HepG2 (cell line): ENCODE results near the gene STK24. TPM values are rescaled to one million over a fixed set of nuclear protein-coding genes. Genes with fewer than 3 reads are reported as not detected.

Experiments used
- ATAC-seq: fragments of 200-7000 bp; cut with Tn5 transposase; 3 replicates; pipeline ENCODE4 v1.9.1; 2020; ENCODE audit warnings: mild to moderate bottlenecking, moderate library complexity
- BruUV-seq: library from RNA; stranded (reverse); fragments of 400-500 nt; replicated peaks from 2 replicates; lab custom pipeline; 2021; lab: Mats Ljungman, UMichigan
- CTCF ChIA-PET: fragments of 300-600 bp; formaldehyde crosslinking; extraction: SDS; loops from one replicate; lab custom pipeline; 2021; ENCODE audit warnings: low total read pairs, inconsistent platforms, low intra/inter-chr PET ratio; lab: Yijun Ruan, JAX
- POLR2A ChIA-PET: fragments of 350-600 bp; sonication (Branson Sonifier 250); formaldehyde crosslinking; loops from one replicate; lab custom pipeline; 2020; ENCODE audit warnings: antibody characterized with exemption, inconsistent platforms; lab: Yijun Ruan, JAX
- DNase-seq: peaks from one replicate; pipeline ENCODE4 v3.0.0-alpha.2; 2015; ENCODE audit warnings: low spot score
- FAIRE-seq: peaks from 3 replicates; lab custom pipeline; 2011; peaks lifted over from hg19 to GRCh38; lab: Jason Lieb, UNC
- H2AFZ ChIP-seq: one replicate; pipeline ENCODE4 v1.6.1; 2011; ENCODE audit warnings: low read length, inconsistent platforms
- H3K27ac ChIP-seq: fragments of 300-600 bp; 3 replicates; pipeline ENCODE4 v1.8.0; 2011; ENCODE audit warnings: mixed run types, mild to moderate bottlenecking, mixed read lengths, low read length, inconsistent platforms; ENCODE audit not compliant: insufficient read depth; ENCODE audit errors: extremely low read length
- H3K27me3 ChIP-seq, 2 experiments: fragments of 200-600 bp in 1 of 2; 2 replicates in 1 of 2; 3 replicates in 1 of 2; pipeline versions ENCODE4 v1.6.0 to v1.8.0; 2011; ENCODE audit warnings: low read length in 2 of 2, mild to moderate bottlenecking in 2 of 2, moderate library complexity in 2 of 2, inconsistent platforms in 1 of 2; ENCODE audit not compliant: insufficient read depth in 2 of 2, control insufficient read depth in 1 of 2
- H3K36me3 ChIP-seq, 2 experiments: fragments of 200-600 bp in 1 of 2; replicated peaks in 1 of 2; 2 replicates in 1 of 2; 3 replicates in 1 of 2; pipeline versions ENCODE4 v1.5.1 to v1.8.0; 2011; ENCODE audit warnings: low read length in 2 of 2, inconsistent platforms in 1 of 2; ENCODE audit not compliant: insufficient read depth in 2 of 2, control insufficient read depth in 1 of 2
- H3K4me1 ChIP-seq: 2 replicates; pipeline ENCODE4 v1.5.1; 2012; ENCODE audit warnings: low read length, inconsistent platforms; ENCODE audit not compliant: insufficient read depth
- H3K4me2 ChIP-seq: 2 replicates; pipeline ENCODE4 v1.6.0; 2011; ENCODE audit warnings: low read depth, low read length, inconsistent platforms
- H3K4me3 ChIP-seq, 3 experiments: fragments of 200-600 bp in 1 of 3; sonication (generic), shearing (Covaris generic) in 1 of 3; replicated peaks in 1 of 3; 2 replicates each; pipeline ENCODE4 v1.5.1; 2011 to 2016; ENCODE audit warnings: low read length in 3 of 3, inconsistent platforms in 2 of 3, low read depth in 2 of 3, mild to moderate bottlenecking in 2 of 3, control low read depth in 1 of 3, mixed read lengths in 1 of 3; ENCODE audit not compliant: insufficient read depth in 1 of 3
- H3K79me2 ChIP-seq: one replicate; pipeline ENCODE4 v1.6.1; 2011; ENCODE audit warnings: low read length, inconsistent platforms; ENCODE audit not compliant: insufficient read depth
- H3K9ac ChIP-seq: 2 replicates; pipeline ENCODE4 v1.6.0; 2011; ENCODE audit warnings: mild to moderate bottlenecking, low read depth, low read length, inconsistent platforms; ENCODE audit not compliant: insufficient read depth
- H3K9me3 ChIP-seq: 2 replicates; pipeline ENCODE4 v1.5.1; 2012; ENCODE audit warnings: mild to moderate bottlenecking, low read length
- H4K20me1 ChIP-seq: 2 replicates; pipeline ENCODE4 v1.6.0; 2011; ENCODE audit warnings: inconsistent platforms, mild to moderate bottlenecking, low read length, moderate library complexity; ENCODE audit not compliant: insufficient read depth
- DMTF1 ChIP-seq: sonication (generic); formaldehyde crosslinking; IDR thresholded peaks from 2 replicates; pipeline ENCODE4 v1.4.0; 2020; ENCODE audit warnings: mild to moderate bottlenecking, missing genetic modification reagents
- ESRRA ChIP-seq: sonication (generic); formaldehyde crosslinking; IDR thresholded peaks from 2 replicates; pipeline ENCODE4 v1.5.1; 2020; ENCODE audit warnings: mild to moderate bottlenecking, low read depth, missing genetic modification reagents
- EZH2 ChIP-seq: conservative IDR thresholded peaks from 2 replicates; pipeline ENCODE4 v1.6.1; 2012; ENCODE audit warnings: mild to moderate bottlenecking, low read depth, low read length, moderate library complexity
- FLYWCH1 ChIP-seq: sonication (generic); formaldehyde crosslinking; IDR thresholded peaks from 2 replicates; pipeline ENCODE4 v1.8.1; 2023; ENCODE audit warnings: mild to moderate bottlenecking, missing genetic modification reagents
- HOXA9 ChIP-seq: sonication (generic); formaldehyde crosslinking; IDR thresholded peaks from 2 replicates; pipeline ENCODE4 v1.8.1; 2022; ENCODE audit warnings: missing genetic modification reagents, mild to moderate bottlenecking, moderate library complexity, borderline replicate concordance
- ISL2 ChIP-seq: sonication (generic); formaldehyde crosslinking; IDR thresholded peaks from 2 replicates; pipeline ENCODE4 v1.5.0; 2020; ENCODE audit warnings: missing genetic modification reagents
- NFRKB ChIP-seq: fragments of 450-650 bp; IDR thresholded peaks from 2 replicates; pipeline ENCODE4 v1.6.1; 2017
- NRL ChIP-seq: sonication (generic); formaldehyde crosslinking; IDR thresholded peaks from 2 replicates; pipeline ENCODE4 v1.5.0; 2020; ENCODE audit warnings: missing genetic modification reagents, mild to moderate bottlenecking, moderate library complexity, borderline replicate concordance
- ONECUT2 ChIP-seq: sonication (generic); formaldehyde crosslinking; IDR thresholded peaks from 2 replicates; pipeline ENCODE4 v1.4.0; 2020; ENCODE audit warnings: missing genetic modification reagents
- RORA ChIP-seq: sonication (generic); formaldehyde crosslinking; IDR thresholded peaks from 2 replicates; pipeline ENCODE4 v1.5.0; 2020; ENCODE audit warnings: mild to moderate bottlenecking, missing genetic modification reagents, moderate library complexity
- SIN3A ChIP-seq: IDR thresholded peaks from 2 replicates; pipeline ENCODE4 v1.6.1; 2011; ENCODE audit warnings: low read depth, mild to moderate bottlenecking, control low read depth, low read length, borderline replicate concordance
- SOX13 ChIP-seq, 3 experiments: fragments of 450-650 bp in 1 of 3; sonication (generic) in 1 of 3; formaldehyde crosslinking in 1 of 3; IDR thresholded peaks in 2 of 3; conservative IDR thresholded peaks in 1 of 3; 2 replicates each; pipeline versions ENCODE4 v1.5.0 to v1.6.1; 2016 to 2020; ENCODE audit warnings: antibody characterized with exemption in 1 of 3, mild to moderate bottlenecking in 1 of 3, missing compliant biosample characterization in 1 of 3, missing genetic modification reagents in 1 of 3, moderate library complexity in 1 of 3
- SRSF4 ChIP-seq: fragments of 200-400 bp; formaldehyde crosslinking; IDR thresholded peaks from one replicate; pipeline ENCODE4 v1.6.1; 2018; ENCODE audit warnings: mild to moderate bottlenecking, low read depth, low read length, moderate library complexity; ENCODE audit not compliant: poor library complexity, severe bottlenecking
- ZNF407 ChIP-seq: sonication (generic); formaldehyde crosslinking; IDR thresholded peaks from one replicate; pipeline ENCODE4 v1.5.1; 2020; ENCODE audit warnings: mild to moderate bottlenecking, missing genetic modification reagents; ENCODE audit errors: not compliant biosample characterization
- ZNF468 ChIP-seq: sonication (generic); formaldehyde crosslinking; IDR thresholded peaks from 2 replicates; pipeline ENCODE4 v1.8.0; 2022; ENCODE audit warnings: mild to moderate bottlenecking, moderate library complexity, missing genetic modification reagents
- WGBS: methylation state at CpG from one replicate; pipeline ENCODE4 v1.1.6; 2017; ENCODE audit warnings: low lambda C conversion rate; 5-methylcytosine and 5-hydroxymethylcytosine counted together
- in situ Hi-C: cut with HindIII; loops from 2 replicates; pipeline ENCODE4 v1.10.0; 2017; ENCODE audit warnings: low pct_unique_long_range_greater_than_20kb; ENCODE audit not compliant: extremely low pct_ligation_motif_present
- intact Hi-C: fragments of 100-400 bp; cut with micrococcal nuclease; formaldehyde crosslinking; loops from one replicate; pipeline ENCODE4 v1.10.0; 2022; ENCODE audit not compliant: unreplicated experiment
- polyA plus RNA-seq, 8 experiments: library from polyadenylated mRNA; depleted of rRNA in 3 of 8; stranded (reverse) in 7 of 8; unstranded in 1 of 8; fragments of >200 nt; fragmentation: Illumina TruSeq in 4 of 8; extraction: Trizol in 4 of 8; gene quantifications; 2 replicates each; pipeline versions ENCODE4 v1.2.1 to v1.2.3, GENCODE V29; 2011 to 2016; ENCODE audit warnings: low read depth in 4 of 8, missing spikeins in 1 of 8, mixed read lengths in 1 of 8; ENCODE audit not compliant: insufficient read depth in 1 of 8
- total RNA-seq, 5 experiments: library from RNA; depleted of rRNA; stranded (reverse); fragments of >200 nt; fragmentation: Illumina TruSeq; extraction: Trizol; gene quantifications; 2 replicates each; pipeline ENCODE4 v1.2.3, GENCODE V29; 2016; ENCODE audit warnings: low read depth in 1 of 5

Gene STK24
- total and polyA plus RNA-seq, 2 of the 13 experiments (the other 11 are each of a cell fraction or from before 2014, with no cell fraction given), result 51.3 to 73.0 TPM

GRCh38 chr13:98532254-98532653 lies 44.7 kb downstream of the STK24 start:
- no peak overlapping the region for H2AFZ ChIP-seq
- 99% methylated on average over 3 of the region's 3 CpGs for WGBS
- no peak overlapping the region for H3K4me3 ChIP-seq
- H3K9me3 ChIP-seq, result no peaks in the 10 kb centered on the region
- H4K20me1 ChIP-seq, result peaks cover 84% of the 10 kb centered on the region
- H3K4me2 ChIP-seq, result no peak overlapping the region
- ATAC-seq (no peak), DNase-seq (no peak), FAIRE-seq (no peak)
- H3K79me2 ChIP-seq, result peaks cover 99% of the 10 kb centered on the region
- no peaks in the 10 kb centered on the region; a peak in 1 of 5 replicates for H3K27me3 ChIP-seq
- BruUV-seq, result no TSS peak
- ChIA-PET POLR2A (no interaction called here), CTCF (no interaction called here)
- no peak overlapping the region for H3K27ac ChIP-seq
- peaks cover 4 to 10% of the 10 kb centered on the region in 2 experiments; a peak in 3 of 5 replicates for H3K36me3 ChIP-seq
- no peak overlapping the region for H3K9ac ChIP-seq
- intact Hi-C loops (no loop called here), in situ Hi-C loops (no loop called here)
- H3K4me1 ChIP-seq, result peaks cover 36% of the 10 kb centered on the region
- TF ChIP-seq DMTF1 (CRISPR knock-in tag) (no peak), EZH2 (no peak), NRL (CRISPR knock-in tag) (no peak), ESRRA (no peak), RORA (CRISPR knock-in tag) (no peak), NFRKB (no peak), ISL2 (CRISPR knock-in tag) (no peak), SRSF4 (no peak), SIN3A (no peak), ONECUT2 (CRISPR knock-in tag) (no peak), SOX13 (IDR thresholded peaks at IDR 0.05) (no peak), SOX13 (CRISPR knock-in tag; conservative IDR thresholded peaks at IDR 0.05 in 1 of 2, IDR thresholded peaks at IDR 0.05 in 1 of 2) (no peak), ZNF468 (no peak), FLYWCH1 (CRISPR knock-in tag) (no peak), HOXA9 (CRISPR knock-in tag) (no peak), ZNF407 (CRISPR knock-in tag) (no peak)
